ENCODE data around the gene ARHGEF7.

ARHGEF7 gene

GRCh38 chr13:111316161-111316730 lies 201.1 kb downstream of the ARHGEF7 start:
- no peak for DNase-seq

DNA sequence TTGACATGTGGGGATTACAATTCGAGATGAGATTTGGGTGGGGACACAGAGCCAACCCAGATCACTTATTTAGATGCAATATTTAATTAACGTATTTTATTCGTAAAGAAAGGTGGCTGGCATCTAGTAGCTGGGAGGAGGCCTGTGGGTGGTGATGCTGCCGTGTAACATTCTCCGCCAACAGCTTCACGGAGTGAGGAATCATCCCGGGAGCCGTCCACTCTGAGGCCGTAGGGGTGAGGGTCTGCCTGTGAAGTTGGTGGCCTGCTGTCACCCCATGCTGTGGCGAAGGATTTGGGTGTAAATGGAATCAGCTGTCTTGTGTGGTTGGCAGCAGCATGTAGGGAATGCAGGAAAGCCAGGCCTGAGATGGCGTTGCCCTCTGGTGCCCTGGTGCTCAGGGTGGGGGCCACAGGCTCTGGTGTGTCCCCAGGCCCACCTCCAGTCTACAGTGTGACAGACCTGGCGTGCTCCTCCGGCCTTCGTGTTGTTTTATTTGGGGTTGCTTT lies 202.0 kb downstream of the ARHGEF7 start:
- no peak for DNase-seq

- no peak for DNase-seq
Observed at GRCh38 chr13:111317571-111318345, 202.6 kb downstream of the ARHGEF7 start.

DNA sequence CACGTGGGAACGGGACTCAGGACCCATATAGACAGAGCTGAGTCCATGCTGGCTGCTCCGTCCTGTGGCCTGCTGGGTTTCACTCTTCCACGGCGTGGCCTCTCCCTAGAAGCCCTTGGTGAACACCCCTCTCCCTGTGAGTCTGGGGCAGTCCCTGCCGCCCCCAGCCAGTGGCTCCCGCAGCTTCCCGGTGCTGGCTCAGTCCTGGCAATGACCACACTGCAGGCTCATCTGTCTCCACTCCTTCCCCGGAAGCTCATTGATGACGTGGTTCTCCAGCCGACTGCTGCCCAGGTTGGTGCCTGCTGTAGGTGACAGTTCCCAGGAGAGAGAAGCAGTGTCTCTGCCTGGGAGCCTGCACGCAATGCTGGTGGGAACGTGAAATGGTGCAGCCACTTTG lies 203.3 kb downstream of the ARHGEF7 start:
- no peak for DNase-seq

- no peak for DNase-seq
Observed at GRCh38 chr13:111319521-111319920, 204.4 kb downstream of the ARHGEF7 start.

DNA sequence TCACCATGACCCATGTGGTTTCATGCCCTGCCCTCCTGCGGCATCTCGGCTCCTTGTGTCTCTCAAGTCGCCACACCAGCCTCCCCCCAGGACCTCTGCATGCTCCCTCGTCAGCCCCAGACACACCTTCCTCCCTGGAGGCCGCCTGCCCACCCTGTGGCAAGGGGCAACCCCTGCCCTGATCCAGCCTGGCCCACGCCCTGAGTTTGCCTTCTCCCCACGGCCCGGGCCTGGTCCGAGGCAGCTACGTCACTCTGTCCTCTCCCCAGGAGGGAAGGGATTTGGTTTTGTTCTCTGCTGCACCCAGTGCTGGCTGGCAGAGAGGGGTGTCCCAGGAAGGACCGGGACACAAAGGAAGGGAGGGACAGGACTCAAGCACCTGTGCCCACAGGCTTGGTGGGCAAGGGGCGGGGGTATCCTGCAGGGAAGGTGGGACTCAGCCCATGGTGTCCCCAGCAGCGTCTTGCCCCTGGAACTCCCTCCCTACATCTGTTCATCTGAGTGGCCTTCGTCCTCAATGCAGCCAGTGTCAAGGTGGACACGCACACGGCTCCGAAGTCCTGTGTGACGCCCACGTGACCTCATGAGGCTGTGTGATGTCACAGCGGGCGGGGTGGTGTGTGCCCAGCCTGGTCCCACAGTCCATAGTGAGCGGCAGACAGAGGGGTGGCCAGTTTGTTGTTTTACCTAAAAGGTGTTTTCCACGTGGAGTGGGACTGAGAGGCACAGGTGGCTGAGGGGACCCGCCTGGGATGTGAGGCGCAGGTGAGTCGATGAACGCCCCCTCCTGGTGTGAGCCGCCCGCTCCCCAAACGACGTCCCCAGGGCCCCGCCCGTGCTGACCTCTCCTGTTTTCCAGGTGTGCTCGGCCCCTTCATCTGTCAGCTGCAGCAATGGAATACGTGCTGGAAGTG lies 205.1 kb downstream of the ARHGEF7 start, which contains the start of gene TEX29:
Gene TEX29 (plus strand): TSS at position 645 of the 914 bp plus-strand sequence. CDS start 249 bp downstream, at position 894.
- no peak for DNase-seq

- DNase-seq = no peak
Observed at GRCh38 chr13:111322001-111322915, 207.1 kb downstream of the ARHGEF7 start.

- DNase-seq = no peak
Observed at GRCh38 chr13:111322916-111323331, 207.8 kb downstream of the ARHGEF7 start.

DNA sequence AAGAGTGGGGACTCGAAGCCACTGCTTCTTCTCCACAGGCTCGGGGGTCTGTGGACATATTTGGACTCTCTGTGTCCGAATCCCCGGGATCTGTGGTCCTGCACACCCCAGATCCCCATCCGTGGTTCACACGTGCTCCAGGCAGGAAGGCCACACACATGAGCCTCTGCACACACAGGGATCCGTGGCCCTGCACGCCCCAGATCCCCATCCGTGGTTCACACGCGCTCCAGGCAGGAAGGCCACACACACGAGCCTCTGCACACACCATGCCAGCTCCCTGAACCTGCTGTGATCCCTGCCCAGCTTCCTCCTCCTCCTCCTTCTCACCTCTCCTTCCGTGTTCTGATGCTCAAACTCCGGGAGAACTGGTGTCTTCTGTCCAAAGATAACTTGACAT lies 208.4 kb downstream of the ARHGEF7 start:
- no peak for DNase-seq

DNA sequence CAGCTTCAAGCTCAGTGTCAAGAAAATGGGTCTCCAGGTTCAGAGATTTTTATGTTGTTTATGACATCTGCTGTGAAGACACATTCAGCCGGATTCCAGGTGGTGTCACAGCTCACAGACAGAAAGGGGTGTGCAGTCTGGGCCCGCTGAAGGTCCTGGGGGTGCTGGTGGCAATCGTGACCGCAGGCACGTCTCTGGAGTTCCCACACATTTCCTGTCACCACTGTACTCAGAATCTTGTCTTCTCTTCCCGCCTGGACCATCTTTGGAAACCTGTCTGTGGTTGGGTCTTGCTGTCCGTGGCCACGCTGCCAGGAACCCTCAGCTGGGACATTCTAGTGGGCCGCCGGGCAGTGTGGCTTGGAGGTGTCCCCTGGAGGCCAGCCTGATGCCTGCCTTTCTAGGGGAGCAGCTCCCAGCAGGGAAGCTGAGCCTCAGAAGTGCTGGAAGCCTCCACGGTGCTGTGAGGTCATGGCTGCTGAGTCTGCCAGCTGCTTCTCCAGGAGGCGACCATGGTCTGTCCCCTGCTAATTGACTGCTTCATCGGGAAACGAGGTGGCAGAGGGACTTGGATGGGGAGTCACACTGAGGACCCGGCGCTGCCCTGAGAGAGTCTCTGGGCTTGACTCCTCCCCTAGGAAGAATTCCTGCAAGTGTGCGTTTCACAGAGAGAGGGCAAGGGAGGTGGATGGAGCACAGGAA lies 209.0 kb downstream of the ARHGEF7 start:
- no peak for DNase-seq

DNA sequence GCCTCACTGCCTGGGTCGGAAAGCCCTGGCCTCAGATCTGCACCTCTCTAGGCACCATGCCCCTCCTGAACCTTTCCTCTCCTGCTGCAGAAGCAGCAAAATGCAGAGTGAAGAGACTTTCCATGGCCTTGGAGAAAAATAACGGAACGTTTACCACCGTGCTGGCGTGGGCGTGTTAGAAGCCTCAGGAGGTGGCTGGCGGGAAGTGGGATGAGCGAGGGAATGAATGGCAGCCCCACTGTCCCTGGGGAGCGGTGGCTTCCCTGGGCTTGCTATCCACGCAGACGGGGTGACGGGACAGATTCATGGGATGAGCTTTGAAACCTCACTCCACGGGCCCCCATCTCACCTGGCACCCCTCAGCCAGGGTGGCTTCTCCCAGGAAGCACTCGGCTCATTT lies 209.6 kb downstream of the ARHGEF7 start:
- DNase-seq = no peak

- no peak for DNase-seq
Observed at GRCh38 chr13:111325146-111325890, 210.2 kb downstream of the ARHGEF7 start.

GRCh38 chr13:111325941-111326620 lies 211.0 kb downstream of the ARHGEF7 start:
- DNase-seq = no peak

DNA sequence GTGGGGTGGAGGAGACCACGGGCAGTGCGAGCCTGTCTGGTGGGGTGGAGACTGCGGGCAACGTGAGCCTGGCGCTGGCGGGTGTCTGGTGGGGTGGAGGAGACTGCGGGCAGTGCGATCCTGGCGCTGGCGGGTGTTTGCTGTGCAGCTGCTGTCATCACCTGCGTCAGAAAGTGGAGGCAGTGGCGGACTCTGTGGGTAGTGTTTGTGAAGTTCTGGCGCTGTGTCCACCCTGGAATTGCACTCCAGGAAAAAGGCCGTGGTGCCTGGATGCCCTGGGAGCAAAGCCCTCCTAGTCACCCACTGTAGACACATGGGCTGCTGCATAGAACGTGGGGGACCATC lies 211.5 kb downstream of the ARHGEF7 start:
- no peak for DNase-seq

DNA sequence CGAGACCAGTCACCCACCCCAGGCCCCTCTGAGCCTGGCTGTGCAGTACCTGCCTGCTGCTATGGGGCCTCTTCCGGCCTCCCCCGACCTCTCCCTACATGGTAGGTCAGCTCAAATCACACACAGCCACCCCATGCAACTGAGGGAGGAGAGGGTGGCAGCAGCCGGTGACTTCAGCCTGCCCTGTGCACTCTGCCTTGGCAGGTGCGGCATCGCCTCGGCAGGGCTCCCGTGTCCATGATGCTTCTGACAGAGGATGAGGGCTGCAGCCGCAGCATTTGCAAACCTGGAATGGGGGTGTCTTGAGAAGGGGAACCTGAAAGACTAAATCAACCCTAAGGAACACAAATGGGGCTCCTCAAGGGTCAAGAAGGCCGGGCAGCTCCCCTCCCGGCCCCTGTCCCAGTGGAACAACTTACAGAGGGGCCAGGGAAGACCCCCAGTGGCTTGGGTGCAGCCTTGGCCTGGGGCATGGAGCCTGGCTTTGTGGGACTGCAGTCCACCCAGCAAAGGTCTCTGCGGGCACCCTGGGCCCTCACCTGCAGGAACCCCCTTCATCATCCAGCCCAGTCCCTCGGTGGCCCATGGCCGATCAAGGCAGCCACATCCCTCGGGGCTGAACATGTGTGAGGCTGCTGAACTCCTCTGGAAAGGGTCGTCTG lies 212.0 kb downstream of the ARHGEF7 start:
- DNase-seq = no peak

DNA sequence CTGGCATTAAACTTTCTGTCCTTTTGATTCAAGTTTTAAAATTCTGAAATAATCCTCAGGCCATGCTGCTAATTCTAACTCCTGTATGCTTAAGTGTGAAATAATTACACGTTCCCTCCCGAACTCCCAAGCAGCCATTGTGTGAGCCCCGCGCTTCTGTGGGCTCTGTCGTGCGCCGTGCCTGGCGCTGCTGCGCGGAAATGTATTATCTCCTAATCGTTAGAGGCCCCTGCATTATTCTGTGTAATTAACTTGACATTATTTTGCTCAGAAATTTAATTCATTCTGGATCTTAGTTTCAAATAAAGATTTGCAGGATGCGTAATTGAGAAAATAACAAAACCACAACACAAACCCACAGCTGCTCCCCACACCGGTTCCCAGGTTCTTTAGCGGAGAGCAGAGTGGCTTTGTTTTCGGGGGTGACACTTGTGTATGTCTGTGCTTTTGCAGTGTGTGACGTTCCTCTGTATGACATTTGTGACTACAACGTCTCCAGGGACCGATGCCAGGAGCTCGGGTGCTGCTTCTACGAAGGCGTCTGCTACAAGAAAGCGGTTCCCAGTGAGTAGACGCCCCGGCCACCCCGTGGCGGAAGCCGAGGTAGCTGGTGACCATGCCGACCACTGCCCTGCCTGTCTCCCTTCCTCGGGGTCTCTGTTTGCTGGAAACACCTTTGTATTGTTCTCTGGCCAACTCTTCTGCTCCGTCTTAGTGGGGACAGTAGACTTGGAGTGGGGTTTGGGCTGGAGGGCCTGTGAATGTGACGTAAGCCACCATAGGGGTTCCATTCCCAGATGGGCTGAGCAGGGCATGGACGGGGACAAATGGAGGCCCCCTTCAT lies 212.8 kb downstream of the ARHGEF7 start:
- no peak for DNase-seq

GRCh38 chr13:111328574-111329410 lies 213.7 kb downstream of the ARHGEF7 start:
- no peak for DNase-seq

DNA sequence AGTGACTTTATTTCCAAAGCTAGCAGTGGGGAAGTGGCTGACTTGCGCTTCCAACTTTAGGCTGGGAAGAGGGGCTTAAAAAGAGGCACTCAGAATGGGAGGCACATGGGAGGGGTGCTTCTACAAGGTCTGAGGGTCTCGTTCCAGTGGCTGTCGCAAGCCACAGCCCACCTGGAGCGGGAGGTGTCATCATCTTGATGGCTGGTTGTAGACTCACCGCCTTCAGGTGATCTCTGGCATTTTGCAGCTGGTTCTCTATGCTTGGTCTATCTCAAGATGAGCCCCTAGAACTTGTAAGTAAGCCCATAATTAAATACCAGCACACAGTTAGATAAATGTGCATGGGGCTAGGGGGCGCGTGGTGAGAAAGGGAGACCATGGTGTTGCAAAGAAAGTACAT lies 214.5 kb downstream of the ARHGEF7 start:
- no peak for DNase-seq

Data from NCI-H446 treated with DMSO at 0.1 percent for 48 hours (cell line).